GM21360 (cell line): ENCODE data around the gene EIF1B.

ENCODE experiments used
- ATAC-seq: cut with Tn5 transposase; IDR thresholded peaks from one replicate; pipeline ENCODE4 v1.9.1; 2021; ENCODE audit warnings: mild to moderate bottlenecking, moderate library complexity; ENCODE audit not compliant: unreplicated experiment

EIF1B gene

GRCh38 chr3:40340541-40341170 is 31.1 kb downstream of the EIF1B start:
- ATAC-seq: no peak

GRCh38 chr3:40341671-40342070 is 32.2 kb downstream of the EIF1B start:
- ATAC-seq: no peak

DNA sequence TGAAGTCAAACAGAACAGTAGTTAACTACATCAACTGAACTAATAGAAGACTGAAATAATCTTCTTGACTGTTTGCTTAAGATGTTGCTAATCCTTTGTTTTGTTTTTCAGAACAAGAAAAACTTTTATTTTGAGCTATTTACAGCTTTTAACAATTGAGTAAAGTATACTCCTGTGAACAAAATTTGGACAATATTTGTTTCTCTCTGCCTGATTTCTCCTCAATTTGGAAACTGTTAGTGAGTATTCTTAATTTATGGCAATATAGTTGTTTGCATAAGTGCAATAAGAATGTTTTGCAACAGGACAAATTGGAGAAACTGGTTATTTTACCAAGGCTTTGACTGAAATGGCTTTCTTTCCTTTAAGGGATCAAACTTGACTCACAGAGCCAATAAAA is 41.0 kb downstream of the EIF1B start:
- no peak for ATAC-seq

DNA sequence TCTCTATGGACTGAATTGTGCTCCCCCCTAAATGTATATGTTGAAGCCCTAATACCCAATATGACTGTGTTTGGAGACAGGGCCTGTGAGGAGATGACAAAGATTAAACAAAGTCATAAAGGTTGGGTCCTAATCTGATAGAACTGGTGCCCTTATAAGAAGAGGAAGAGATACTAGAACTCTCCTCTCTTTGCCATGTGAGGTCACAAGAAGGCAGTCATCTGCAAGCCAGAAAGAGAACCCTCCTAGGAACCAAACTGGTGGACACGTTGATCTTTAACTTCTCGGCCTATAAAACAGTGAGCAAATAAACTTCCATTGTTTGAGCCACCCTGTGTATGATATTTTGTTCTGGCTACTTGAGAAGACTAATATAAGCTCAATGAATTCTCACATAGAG is 45.9 kb downstream of the EIF1B start:
- ATAC-seq: no peak

DNA sequence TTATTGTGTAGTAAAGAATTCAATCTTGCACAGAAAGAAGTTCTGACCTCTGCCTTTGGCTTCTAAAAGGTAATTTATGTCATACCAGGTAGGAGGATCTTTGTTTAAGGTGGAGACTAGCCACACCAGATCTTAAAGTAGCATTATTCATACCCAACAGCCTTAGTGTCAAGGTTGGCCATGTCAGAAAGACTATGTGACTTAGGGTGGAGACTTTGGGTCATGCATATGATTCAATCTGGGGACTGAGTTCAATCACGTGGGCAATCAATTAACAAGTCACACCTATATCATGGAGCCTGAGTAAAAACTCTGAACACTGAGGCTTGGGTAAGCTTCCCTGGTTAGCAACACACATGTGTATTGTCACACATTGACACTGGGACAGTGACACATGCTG is 48.9 kb downstream of the EIF1B start:
- ATAC-seq: no peak
